A673 (cell line): ENCODE measurements around the gene COL5A1. TPM values are rescaled to one million over a fixed set of nuclear protein-coding genes. Genes with fewer than 3 reads are reported as not detected.

Experiments used
- BruUV-seq: library from RNA; stranded (reverse); fragments of 400-500 nt; replicated peaks from 2 replicates; lab custom pipeline; 2021; lab: Mats Ljungman, UMichigan
- CTCF ChIA-PET: fragments of 300-600 bp; sonication (Branson Sonifier 250); formaldehyde crosslinking; loops from one replicate; lab custom pipeline; 2022; ENCODE audit warnings: antibody characterized with exemption; lab: Charles Lee
- POLR2A ChIA-PET: fragments of 300-600 bp; sonication (Branson Sonifier 250); formaldehyde crosslinking; loops from one replicate; lab custom pipeline; 2022; ENCODE audit warnings: antibody characterized with exemption; ENCODE audit not compliant: low non-redundant PET; lab: Charles Lee
- DNase-seq: peaks from one replicate; pipeline ENCODE4 v3.0.0-alpha.2; 2015; ENCODE audit warnings: low spot score
- H3K27ac ChIP-seq: fragments of 200-600 bp; sonication (generic); 2 replicates; pipeline ENCODE4 v1.5.1; 2016; ENCODE audit warnings: mixed run types, low read depth, mild to moderate bottlenecking, mixed read lengths, antibody characterized with exemption, low read length; ENCODE audit not compliant: poor library complexity, severe bottlenecking
- H3K27me3 ChIP-seq: fragments of 200-600 bp; sonication (generic); replicated peaks from 2 replicates; pipeline ENCODE4 v1.6.1; 2017; ENCODE audit warnings: mixed run types, low read depth, mild to moderate bottlenecking, mixed read lengths, antibody characterized with exemption, low read length; ENCODE audit not compliant: insufficient read depth, poor library complexity
- H3K36me3 ChIP-seq: fragments of 200-600 bp; sonication (generic); 2 replicates; pipeline ENCODE4 v1.6.1; 2016; ENCODE audit warnings: mixed run types, mild to moderate bottlenecking, mixed read lengths, antibody characterized with exemption, low read length; ENCODE audit not compliant: insufficient read depth, poor library complexity, severe bottlenecking
- H3K4me1 ChIP-seq: fragments of 200-600 bp; sonication (generic); 2 replicates; pipeline ENCODE4 v1.6.1; 2017; ENCODE audit warnings: mixed run types, mild to moderate bottlenecking, mixed read lengths, antibody characterized with exemption, low read length; ENCODE audit not compliant: insufficient read depth, poor library complexity, severe bottlenecking
- H3K4me3 ChIP-seq: fragments of 200-600 bp; sonication (generic); 2 replicates; pipeline ENCODE4 v1.5.1; 2016; ENCODE audit warnings: low read depth, mixed run types, mild to moderate bottlenecking, mixed read lengths, low read length; ENCODE audit not compliant: poor library complexity, severe bottlenecking
- H3K9me3 ChIP-seq: fragments of 200-600 bp; sonication (generic); 2 replicates; pipeline ENCODE4 v1.6.1; 2016; ENCODE audit warnings: mixed run types, low read depth, mild to moderate bottlenecking, mixed read lengths, antibody characterized with exemption, low read length; ENCODE audit not compliant: poor library complexity, severe bottlenecking
- CTCF ChIP-seq: fragments of 300-800, 200-600 bp; sonication (generic); conservative IDR thresholded peaks from 2 replicates; pipeline ENCODE4 v1.5.1; 2017; ENCODE audit warnings: low read depth, mild to moderate bottlenecking, antibody characterized with exemption, low read length, moderate library complexity, mixed read lengths
- EZH2 ChIP-seq: fragments of 200-600 bp; sonication (generic); IDR thresholded peaks from 2 replicates; pipeline ENCODE4 v1.6.1; 2017; ENCODE audit warnings: borderline replicate concordance, low read depth, mild to moderate bottlenecking, mixed read lengths, antibody characterized with exemption, low read length; ENCODE audit not compliant: poor library complexity, severe bottlenecking
- intact Hi-C: fragments of 100-400 bp; cut with micrococcal nuclease; formaldehyde crosslinking; loops from one replicate; pipeline ENCODE4 v1.10.0; 2022; ENCODE audit not compliant: unreplicated experiment
- total RNA-seq: library from RNA; stranded (reverse); gene quantifications from 2 replicates; pipeline ENCODE4 v1.2.3, GENCODE V29; 2021

COL5A1 gene
- total RNA-seq, 1 experiment from 2014 or later, result 33.6 TPM

- H3K27ac ChIP-seq, result no peak overlapping the region
- no peak overlapping the region for H3K4me3 ChIP-seq
- H3K4me1 ChIP-seq, result no peaks in the 10 kb centered on the region
- intact Hi-C loops, result loop anchor here (5.0 to 10.0 kb wide), 2 partner anchors 41 to 718 kb away; no protein-coding TSS in a partner anchor
- H3K27me3 ChIP-seq, result no peaks in the 10 kb centered on the region
- TF ChIP-seq EZH2 (no peak), CTCF (no peak)
- ChIA-PET CTCF (no interaction called here), POLR2A (no interaction called here)
- no TSS peak for BruUV-seq
- no peak for DNase-seq
- peaks cover 3% of the 10 kb centered on the region for H3K36me3 ChIP-seq
- H3K9me3 ChIP-seq, result no peaks in the 10 kb centered on the region
Observed at GRCh38 chr9:134696433-134696832, 54.8 kb downstream of the COL5A1 start.

- no TSS peak for BruUV-seq
- Histone ChIP-seq H3K27me3 (no peaks in the 10 kb centered on the region), H3K36me3 (peaks cover 3% of the 10 kb centered on the region), H3K4me3 (no peak overlapping the region), H3K27ac (peak overlapping the region; percentile 31), H3K9me3 (no peaks in the 10 kb centered on the region), H3K4me1 (no peaks in the 10 kb centered on the region)
- TF ChIP-seq EZH2, result no peak
- TF ChIP-seq CTCF, result no peak
- POLR2A ChIA-PET, result no interaction called here
- CTCF ChIA-PET, result interaction anchor here (0.6 to 1.0 kb wide), 3 partner anchors 9 to 202 kb away, joined by 3 read pairs; no protein-coding TSS in a partner anchor
- DNase-seq, result no peak
- intact Hi-C loops, result loop anchor here (5.0 to 10.0 kb wide), 2 partner anchors 39 to 717 kb away; no protein-coding TSS in a partner anchor
Observed at GRCh38 chr9:134698111-134698510, 56.5 kb downstream of the COL5A1 start.

- intact Hi-C loops, result loop anchor here (5.0 to 10.0 kb wide), 2 partner anchors 39 to 716 kb away; no protein-coding TSS in a partner anchor
- no TSS peak for BruUV-seq
- H3K27ac ChIP-seq, result peak overlapping the region; percentile 25
Observed at GRCh38 chr9:134698587-134699342, 57.2 kb downstream of the COL5A1 start.

More at GRCh38 chr9:134698587-134699342, 57.2 kb downstream of the COL5A1 start:
- Histone ChIP-seq H3K4me1 (no peaks in the 10 kb centered on the region), H3K9me3 (no peaks in the 10 kb centered on the region), H3K36me3 (peaks cover 3% of the 10 kb centered on the region), H3K27me3 (no peaks in the 10 kb centered on the region), H3K4me3 (no peak overlapping the region)
- CTCF ChIA-PET, result interaction anchor here (0.6 to 1.0 kb wide), 2 partner anchors 40 to 202 kb away, joined by 3 read pairs; no protein-coding TSS in a partner anchor
- DNase-seq, result peak; percentile 50
- POLR2A ChIA-PET, result no interaction called here
- TF ChIP-seq CTCF (peak; percentile 91), EZH2 (no peak)
